OCI-LY7 (cell line): ENCODE measurements around the gene FLNB. TPM values are rescaled to one million over a fixed set of nuclear protein-coding genes. Genes with fewer than 3 reads are reported as not detected.

Experiments
- BruUV-seq: library from RNA; stranded (reverse); fragments of 400-500 nt; replicated peaks from 2 replicates; lab custom pipeline; 2021; lab: Mats Ljungman, UMichigan
- CTCF ChIA-PET: fragments of 300-600 bp; sonication (Branson Sonifier 250); formaldehyde crosslinking; loops from one replicate; lab custom pipeline; 2022; ENCODE audit warnings: antibody characterized with exemption; ENCODE audit not compliant: unreplicated experiment; lab: Charles Lee
- POLR2A ChIA-PET: fragments of 300-600 bp; sonication (Branson Sonifier 250); formaldehyde crosslinking; loops from one replicate; lab custom pipeline; 2022; ENCODE audit warnings: antibody characterized with exemption; lab: Charles Lee
- DNase-seq: peaks from one replicate; pipeline ENCODE4 v3.0.0-alpha.2; 2015; ENCODE audit warnings: low spot score
- H2AFZ ChIP-seq: fragments of 200-600 bp; sonication (generic), shearing (Covaris generic); 2 replicates; pipeline ENCODE4 v1.6.1; 2014; ENCODE audit warnings: mild to moderate bottlenecking, antibody characterized with exemption, low read length, moderate library complexity
- H3K27ac ChIP-seq: fragments of 200-600 bp; sonication (generic); 2 replicates; pipeline ENCODE4 v1.5.1; 2014; ENCODE audit warnings: mixed run types, low read depth, mild to moderate bottlenecking, moderate library complexity, low read length, inconsistent platforms; ENCODE audit not compliant: poor library complexity, severe bottlenecking
- H3K36me3 ChIP-seq: fragments of 200-600 bp; sonication (generic); 2 replicates; pipeline ENCODE4 v1.6.1; 2014; ENCODE audit warnings: mild to moderate bottlenecking, antibody characterized with exemption, low read length, moderate library complexity, mixed read lengths; ENCODE audit not compliant: insufficient read depth
- H3K4me1 ChIP-seq: fragments of 200-600 bp; sonication (generic); 2 replicates; pipeline ENCODE4 v1.5.1; 2014; ENCODE audit warnings: mild to moderate bottlenecking, low read length; ENCODE audit not compliant: insufficient read depth, poor library complexity, severe bottlenecking
- H3K4me2 ChIP-seq: fragments of 200-600 bp; sonication (generic); 2 replicates; pipeline ENCODE4 v1.6.1; 2014; ENCODE audit warnings: mild to moderate bottlenecking, low read length
- H3K4me3 ChIP-seq: fragments of 200-600 bp; sonication (generic); 2 replicates; pipeline ENCODE4 v1.5.1; 2014; ENCODE audit warnings: mild to moderate bottlenecking, low read depth, low read length; ENCODE audit not compliant: poor library complexity, severe bottlenecking
- H3K79me2 ChIP-seq: fragments of 200-600 bp; sonication (generic); 2 replicates; pipeline ENCODE4 v1.6.1; 2016; ENCODE audit warnings: low read depth, mild to moderate bottlenecking, low read length, moderate library complexity, mixed read lengths; ENCODE audit not compliant: insufficient read depth
- H3K9me2 ChIP-seq: fragments of 200-600 bp; sonication (generic); 2 replicates; pipeline ENCODE4 v1.6.1; 2016; ENCODE audit warnings: mild to moderate bottlenecking, low read length, mixed read lengths; ENCODE audit not compliant: insufficient read depth
- H3K9me3 ChIP-seq: fragments of 200-600 bp; sonication (generic); 2 replicates; pipeline ENCODE4 v1.6.1; 2014; ENCODE audit warnings: mild to moderate bottlenecking, mixed run types, low read length, mixed read lengths
- H4K20me1 ChIP-seq: fragments of 200-600 bp; sonication (generic); 2 replicates; pipeline ENCODE4 v1.6.1; 2014; ENCODE audit warnings: mild to moderate bottlenecking, antibody characterized with exemption, low read length, moderate library complexity, mixed read lengths; ENCODE audit not compliant: insufficient read depth
- EZH2phosphoT487 ChIP-seq: fragments of 200-600 bp; sonication (generic); IDR thresholded peaks from 2 replicates; pipeline ENCODE4 v1.6.1; 2018; ENCODE audit warnings: low read depth, borderline replicate concordance, mild to moderate bottlenecking, mixed run types, antibody characterized with exemption, low read length, moderate library complexity, mixed read lengths
- intact Hi-C: fragments of 100-400 bp; cut with micrococcal nuclease; formaldehyde crosslinking; loops from one replicate; pipeline ENCODE4 v1.10.0; 2022; ENCODE audit not compliant: unreplicated experiment
- total RNA-seq, 2 experiments: library from RNA; depleted of rRNA in 1 of 2; stranded (reverse); fragments of >200 nt in 1 of 2; shearing (Covaris generic) in 1 of 2; gene quantifications; 2 replicates each; pipeline ENCODE4 v1.2.3, GENCODE V29; 2014 to 2022
- TF ChIP-seq, protein P1 (sequence below): fragments of 200-600 bp; sonication (generic); conservative IDR thresholded peaks from 2 replicates; pipeline ENCODE4 v1.5.1; 2014; ENCODE audit warnings: mild to moderate bottlenecking, antibody characterized with exemption, low read length, moderate library complexity, mixed read lengths

The FLNB gene
- total RNA-seq, 2 experiments from 2014 or later: 29.9 to 39.1 TPM

DNA sequence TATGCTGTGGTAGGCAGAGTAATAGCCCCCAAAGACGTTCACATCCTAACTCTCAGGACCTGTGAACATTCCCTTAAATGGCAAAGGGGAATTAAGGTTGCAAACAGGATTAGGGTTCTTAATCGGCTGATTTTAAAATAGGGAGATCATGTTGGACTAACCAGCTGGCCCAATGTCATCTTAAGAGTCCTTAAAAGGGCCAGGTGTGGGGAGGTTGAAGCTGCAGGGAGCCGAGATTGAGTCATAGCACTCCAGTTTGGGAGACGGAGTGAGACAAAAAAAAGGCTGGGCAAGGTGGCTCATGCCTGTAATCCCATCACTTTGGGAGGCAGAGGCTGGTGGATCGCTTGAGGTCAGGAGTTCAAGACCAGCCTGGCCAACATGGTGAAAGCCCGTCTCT, 1.6 kb upstream of the FLNB start:
- Histone ChIP-seq H3K4me2 (no peak overlapping the region), H2AFZ (no peak overlapping the region), H3K4me1 (peaks cover 19% of the 10 kb centered on the region), H3K9me3 (no peaks in the 10 kb centered on the region), H3K4me3 (no peak overlapping the region), H3K79me2 (peaks cover 12% of the 10 kb centered on the region; the same call in 1 of the 2 replicates), H3K36me3 (no peaks in the 10 kb centered on the region), H3K9me2 (no peaks in the 10 kb centered on the region), H3K27ac (no peak overlapping the region), H4K20me1 (0 out of 2 replicates have a peak, but pooled peaks cover 3% of the 10 kb centered on the region)
- no TSS peak for BruUV-seq
- intact Hi-C loops: no loop called here
- DNase-seq: no peak
- ChIA-PET POLR2A (interaction anchor here (0.8 kb wide), 1 partner anchor 136 kb away, joined by 3 read pairs; no protein-coding TSS in a partner anchor), CTCF (no interaction called here)
- TF ChIP-seq EZH2phosphoT487: no peak
- TF ChIP-seq, protein P1, sequence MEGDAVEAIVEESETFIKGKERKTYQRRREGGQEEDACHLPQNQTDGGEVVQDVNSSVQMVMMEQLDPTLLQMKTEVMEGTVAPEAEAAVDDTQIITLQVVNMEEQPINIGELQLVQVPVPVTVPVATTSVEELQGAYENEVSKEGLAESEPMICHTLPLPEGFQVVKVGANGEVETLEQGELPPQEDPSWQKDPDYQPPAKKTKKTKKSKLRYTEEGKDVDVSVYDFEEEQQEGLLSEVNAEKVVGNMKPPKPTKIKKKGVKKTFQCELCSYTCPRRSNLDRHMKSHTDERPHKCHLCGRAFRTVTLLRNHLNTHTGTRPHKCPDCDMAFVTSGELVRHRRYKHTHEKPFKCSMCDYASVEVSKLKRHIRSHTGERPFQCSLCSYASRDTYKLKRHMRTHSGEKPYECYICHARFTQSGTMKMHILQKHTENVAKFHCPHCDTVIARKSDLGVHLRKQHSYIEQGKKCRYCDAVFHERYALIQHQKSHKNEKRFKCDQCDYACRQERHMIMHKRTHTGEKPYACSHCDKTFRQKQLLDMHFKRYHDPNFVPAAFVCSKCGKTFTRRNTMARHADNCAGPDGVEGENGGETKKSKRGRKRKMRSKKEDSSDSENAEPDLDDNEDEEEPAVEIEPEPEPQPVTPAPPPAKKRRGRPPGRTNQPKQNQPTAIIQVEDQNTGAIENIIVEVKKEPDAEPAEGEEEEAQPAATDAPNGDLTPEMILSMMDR: no peak

DNA sequence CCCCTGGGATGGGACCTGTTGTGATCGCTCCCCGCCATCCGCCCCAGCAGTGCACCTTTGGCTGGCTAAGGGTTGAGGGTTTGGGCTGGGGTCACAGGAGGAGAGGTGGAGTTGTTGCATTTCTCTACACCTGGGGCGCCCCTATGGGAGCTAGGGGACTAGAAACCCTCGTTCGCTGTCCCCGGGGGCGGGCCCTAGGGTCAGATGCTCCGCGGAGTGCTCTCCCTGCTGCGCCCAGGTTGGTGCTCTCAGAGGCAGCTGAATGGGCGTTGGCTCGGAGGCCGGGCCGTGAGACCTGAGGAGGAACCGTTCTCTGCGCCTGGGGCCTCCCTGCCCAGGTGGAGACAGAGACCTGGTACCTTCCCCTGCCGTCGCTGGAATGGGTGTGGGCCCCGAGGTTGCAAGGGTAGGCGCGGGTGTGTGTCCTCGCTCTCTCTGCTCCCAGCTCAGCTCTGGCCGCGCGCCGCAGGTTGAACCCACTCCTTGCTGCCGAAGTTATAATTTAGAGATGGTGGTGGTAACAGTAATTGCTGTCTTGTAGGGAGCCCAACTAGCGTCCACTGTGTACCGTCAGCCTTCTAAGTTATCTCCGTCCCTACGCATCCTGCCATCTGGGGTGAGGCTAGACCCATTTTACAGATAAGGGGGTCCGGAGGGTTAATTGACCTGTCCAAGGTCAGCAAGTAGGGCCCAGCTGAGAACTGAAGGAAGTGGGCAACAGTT, 965 bp downstream of the FLNB start:
- H3K9me2 ChIP-seq: no peaks in the 10 kb centered on the region
- no peaks in the 10 kb centered on the region for H3K36me3 ChIP-seq
- peak overlapping the region; percentile 88; the same call in 1 of the 2 replicates for H2AFZ ChIP-seq
- TF ChIP-seq EZH2phosphoT487: no peak
- TF ChIP-seq, protein P1: 0 out of 2 replicates have a peak, but pooled peaks have one; percentile 28
- H3K79me2 ChIP-seq: peaks cover 12% of the 10 kb centered on the region; the same call in 1 of the 2 replicates
- no TSS peak for BruUV-seq
- intact Hi-C loops: loop anchor here (2.0 kb wide), 1 partner anchor 168 kb away; no protein-coding TSS in a partner anchor
- H4K20me1 ChIP-seq: 0 out of 2 replicates have a peak, but pooled peaks cover 3% of the 10 kb centered on the region
- ChIA-PET CTCF (no interaction called here), POLR2A (interaction anchor here (0.6 to 1.4 kb wide), 6 partner anchors 11 to 188 kb away, joined by 3 to 5 read pairs (median 3); no protein-coding TSS in a partner anchor)
- DNase-seq: peak; percentile 67
- H3K4me2 ChIP-seq: peak overlapping the region; percentile 97
- peaks cover 19% of the 10 kb centered on the region for H3K4me1 ChIP-seq
- peak overlapping the region; percentile 82 for H3K4me3 ChIP-seq
- no peaks in the 10 kb centered on the region for H3K9me3 ChIP-seq
- H3K27ac ChIP-seq: no peak overlapping the region
